SU-DHL-6 (cell line): Measurements from ENCODE around the gene LCOR.

ENCODE experiments used
- EZH2phosphoT487 ChIP-seq: fragments of 200-600 bp; sonication (generic), shearing (Covaris generic); conservative IDR thresholded peaks from 2 replicates; pipeline ENCODE4 v1.6.1; 2018; ENCODE audit warnings: mild to moderate bottlenecking, antibody characterized with exemption, low read length, moderate library complexity, mixed read lengths
- TF ChIP-seq, protein P1 (sequence below): fragments of 200-600 bp; sonication (generic); IDR thresholded peaks from one replicate; pipeline ENCODE4 v1.5.1; 2017; ENCODE audit warnings: antibody characterized with exemption, mild to moderate bottlenecking, low read length, moderate library complexity; ENCODE audit not compliant: insufficient read depth, poor library complexity, severe bottlenecking

DNA sequence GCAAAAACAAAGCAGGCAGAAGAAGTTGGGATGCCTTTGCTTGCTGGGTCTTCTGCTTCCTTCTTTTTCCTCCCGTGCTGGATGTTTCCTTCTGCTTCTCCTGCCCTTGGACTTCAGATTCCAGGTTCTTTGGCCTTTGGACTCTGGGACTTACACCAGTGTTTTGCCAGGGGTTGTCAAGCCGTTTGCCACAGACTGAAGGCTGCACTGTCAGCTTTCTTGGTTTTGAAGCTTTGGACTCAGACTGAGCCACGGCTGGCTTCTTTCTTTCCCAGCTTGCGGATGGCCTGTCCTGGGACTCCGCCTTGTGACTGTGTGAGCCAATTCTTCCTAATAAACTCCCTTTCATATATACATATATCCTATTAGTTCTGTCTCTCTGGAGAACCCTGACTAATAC lies 11.3 kb upstream of the LCOR start:
- TF ChIP-seq, protein P1, sequence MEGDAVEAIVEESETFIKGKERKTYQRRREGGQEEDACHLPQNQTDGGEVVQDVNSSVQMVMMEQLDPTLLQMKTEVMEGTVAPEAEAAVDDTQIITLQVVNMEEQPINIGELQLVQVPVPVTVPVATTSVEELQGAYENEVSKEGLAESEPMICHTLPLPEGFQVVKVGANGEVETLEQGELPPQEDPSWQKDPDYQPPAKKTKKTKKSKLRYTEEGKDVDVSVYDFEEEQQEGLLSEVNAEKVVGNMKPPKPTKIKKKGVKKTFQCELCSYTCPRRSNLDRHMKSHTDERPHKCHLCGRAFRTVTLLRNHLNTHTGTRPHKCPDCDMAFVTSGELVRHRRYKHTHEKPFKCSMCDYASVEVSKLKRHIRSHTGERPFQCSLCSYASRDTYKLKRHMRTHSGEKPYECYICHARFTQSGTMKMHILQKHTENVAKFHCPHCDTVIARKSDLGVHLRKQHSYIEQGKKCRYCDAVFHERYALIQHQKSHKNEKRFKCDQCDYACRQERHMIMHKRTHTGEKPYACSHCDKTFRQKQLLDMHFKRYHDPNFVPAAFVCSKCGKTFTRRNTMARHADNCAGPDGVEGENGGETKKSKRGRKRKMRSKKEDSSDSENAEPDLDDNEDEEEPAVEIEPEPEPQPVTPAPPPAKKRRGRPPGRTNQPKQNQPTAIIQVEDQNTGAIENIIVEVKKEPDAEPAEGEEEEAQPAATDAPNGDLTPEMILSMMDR, result no peak
- no peak for TF ChIP-seq EZH2phosphoT487
